Nephron progenitor cell (in vitro differentiated cells): Measurements from ENCODE around the gene ZMAT5.

ENCODE experiments used
- DNase-seq: peaks from one replicate; pipeline ENCODE4 v3.0.0; 2021
- H3K27ac Mint-ChIP-seq: 2 replicates; pipeline ENCODE4 v1.8.0; 2021; ENCODE audit warnings: mild to moderate bottlenecking, moderate library complexity, mixed read lengths
- H3K27me3 Mint-ChIP-seq: 2 replicates; pipeline ENCODE4 v1.8.0; 2021; ENCODE audit warnings: mild to moderate bottlenecking, low read depth, mixed read lengths; ENCODE audit not compliant: poor library complexity
- H3K36me3 Mint-ChIP-seq: 2 replicates; pipeline ENCODE4 v1.8.0; 2021; ENCODE audit warnings: low read depth, mixed read lengths
- H3K4me1 Mint-ChIP-seq: 2 replicates; pipeline ENCODE4 v1.8.0; 2021; ENCODE audit warnings: mixed read lengths
- H3K4me3 Mint-ChIP-seq: 2 replicates; pipeline ENCODE4 v1.8.0; 2021; ENCODE audit warnings: mild to moderate bottlenecking, moderate library complexity, mixed read lengths
- H3K9me3 Mint-ChIP-seq: 2 replicates; pipeline ENCODE4 v1.8.0; 2021; ENCODE audit warnings: mild to moderate bottlenecking, moderate library complexity, mixed read lengths
- TF ChIP-seq, protein P1 (sequence below): fragments of 200-600 bp; sonication (generic); IDR thresholded peaks from 2 replicates; pipeline ENCODE4 v1.5.0; 2021; ENCODE audit warnings: antibody characterized with exemption

ZMAT5 gene

DNA sequence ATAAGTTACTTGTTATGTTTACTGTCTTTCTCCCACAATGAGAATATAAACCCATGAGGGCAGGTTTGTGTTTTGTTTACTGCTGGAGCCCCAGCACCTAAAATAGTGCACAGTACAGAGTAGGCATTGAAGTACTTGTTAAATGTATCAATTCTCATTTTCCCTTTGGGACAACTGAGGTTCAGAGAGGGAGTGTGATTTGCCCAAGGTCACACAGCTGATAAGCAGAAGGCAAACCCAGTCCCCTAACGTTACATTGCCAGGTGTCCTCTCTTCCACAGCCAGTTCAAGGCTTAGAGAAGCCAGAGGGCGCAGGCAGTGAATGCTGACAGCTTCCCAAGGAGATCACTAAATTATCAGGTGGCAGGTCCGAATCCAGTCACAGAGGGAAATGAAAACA, 16.8 kb downstream of the ZMAT5 start:
- no peaks in the 10 kb centered on the region for H3K27me3 Mint-ChIP-seq
- no peak for DNase-seq
- peaks cover 17% of the 10 kb centered on the region for H3K4me1 Mint-ChIP-seq
- no peak overlapping the region for H3K4me3 Mint-ChIP-seq
- no peak overlapping the region for H3K27ac Mint-ChIP-seq
- H3K9me3 Mint-ChIP-seq = no peaks in the 10 kb centered on the region
- H3K36me3 Mint-ChIP-seq = peaks cover 5% of the 10 kb centered on the region
- TF ChIP-seq, protein P1, sequence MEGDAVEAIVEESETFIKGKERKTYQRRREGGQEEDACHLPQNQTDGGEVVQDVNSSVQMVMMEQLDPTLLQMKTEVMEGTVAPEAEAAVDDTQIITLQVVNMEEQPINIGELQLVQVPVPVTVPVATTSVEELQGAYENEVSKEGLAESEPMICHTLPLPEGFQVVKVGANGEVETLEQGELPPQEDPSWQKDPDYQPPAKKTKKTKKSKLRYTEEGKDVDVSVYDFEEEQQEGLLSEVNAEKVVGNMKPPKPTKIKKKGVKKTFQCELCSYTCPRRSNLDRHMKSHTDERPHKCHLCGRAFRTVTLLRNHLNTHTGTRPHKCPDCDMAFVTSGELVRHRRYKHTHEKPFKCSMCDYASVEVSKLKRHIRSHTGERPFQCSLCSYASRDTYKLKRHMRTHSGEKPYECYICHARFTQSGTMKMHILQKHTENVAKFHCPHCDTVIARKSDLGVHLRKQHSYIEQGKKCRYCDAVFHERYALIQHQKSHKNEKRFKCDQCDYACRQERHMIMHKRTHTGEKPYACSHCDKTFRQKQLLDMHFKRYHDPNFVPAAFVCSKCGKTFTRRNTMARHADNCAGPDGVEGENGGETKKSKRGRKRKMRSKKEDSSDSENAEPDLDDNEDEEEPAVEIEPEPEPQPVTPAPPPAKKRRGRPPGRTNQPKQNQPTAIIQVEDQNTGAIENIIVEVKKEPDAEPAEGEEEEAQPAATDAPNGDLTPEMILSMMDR = no peak

DNA sequence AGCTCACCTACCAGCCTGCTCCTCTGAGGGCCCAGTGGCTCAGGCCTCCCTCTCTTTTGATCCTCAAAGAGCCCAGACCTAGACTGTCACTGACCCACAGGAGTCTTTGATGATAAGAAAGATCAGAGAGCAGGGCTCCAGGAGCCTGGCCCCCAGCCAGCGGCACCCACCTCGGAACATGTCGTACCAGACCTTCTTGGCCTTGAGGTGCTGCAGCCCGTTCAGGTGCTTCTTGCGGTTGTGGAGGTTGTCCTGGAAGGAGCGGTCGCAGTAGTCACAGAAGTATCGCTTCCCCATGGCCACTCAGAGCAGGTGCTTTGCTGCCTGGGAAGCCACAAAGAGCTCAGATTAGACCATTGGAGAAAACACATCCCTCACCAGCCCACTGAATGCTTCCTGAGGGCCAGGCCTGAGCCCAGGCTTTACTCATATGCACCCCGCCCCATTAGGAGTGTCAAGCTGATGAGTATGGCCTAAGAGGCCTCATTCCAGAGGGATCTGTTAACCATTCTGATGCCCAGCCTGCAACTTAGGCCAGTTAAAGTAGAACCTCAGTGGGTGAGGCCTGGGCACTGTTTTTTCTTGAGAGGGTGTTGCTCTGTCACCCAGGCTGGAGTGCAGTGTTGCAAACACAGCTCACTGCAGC, 18.4 kb downstream of the ZMAT5 start:
- H3K27ac Mint-ChIP-seq = no peak overlapping the region
- no peaks in the 10 kb centered on the region for H3K9me3 Mint-ChIP-seq
- TF ChIP-seq, protein P1 = no peak
- peaks cover 5% of the 10 kb centered on the region for H3K36me3 Mint-ChIP-seq
- H3K27me3 Mint-ChIP-seq = no peaks in the 10 kb centered on the region
- no peak overlapping the region for H3K4me3 Mint-ChIP-seq
- peaks cover 21% of the 10 kb centered on the region for H3K4me1 Mint-ChIP-seq
- DNase-seq = no peak

DNA sequence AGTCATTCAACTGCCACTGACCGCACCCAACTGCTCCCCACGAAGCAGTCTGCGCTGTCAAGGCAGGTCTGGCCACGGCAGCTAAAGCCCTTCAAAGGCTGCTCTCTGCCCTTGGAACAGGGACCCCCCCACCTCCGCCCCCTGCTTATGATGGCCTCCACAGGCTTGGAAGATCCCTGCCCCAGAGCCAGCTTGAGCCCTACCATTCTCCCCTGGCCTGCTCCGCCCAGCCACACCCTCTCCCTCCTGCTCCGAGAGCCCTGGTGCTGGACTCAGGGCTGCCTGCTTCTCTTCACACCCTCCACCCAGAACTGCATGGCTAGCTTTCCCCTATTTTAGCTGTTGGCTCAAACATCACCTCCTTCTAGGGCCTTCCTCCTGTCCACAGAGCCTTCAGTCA, 19.0 kb downstream of the ZMAT5 start:
- Mint-ChIP-seq H3K36me3 (peaks cover 5% of the 10 kb centered on the region), H3K4me3 (no peak overlapping the region), H3K9me3 (no peaks in the 10 kb centered on the region), H3K4me1 (peaks cover 21% of the 10 kb centered on the region), H3K27me3 (no peaks in the 10 kb centered on the region), H3K27ac (no peak overlapping the region)
- TF ChIP-seq, protein P1 = no peak
- no peak for DNase-seq

DNA sequence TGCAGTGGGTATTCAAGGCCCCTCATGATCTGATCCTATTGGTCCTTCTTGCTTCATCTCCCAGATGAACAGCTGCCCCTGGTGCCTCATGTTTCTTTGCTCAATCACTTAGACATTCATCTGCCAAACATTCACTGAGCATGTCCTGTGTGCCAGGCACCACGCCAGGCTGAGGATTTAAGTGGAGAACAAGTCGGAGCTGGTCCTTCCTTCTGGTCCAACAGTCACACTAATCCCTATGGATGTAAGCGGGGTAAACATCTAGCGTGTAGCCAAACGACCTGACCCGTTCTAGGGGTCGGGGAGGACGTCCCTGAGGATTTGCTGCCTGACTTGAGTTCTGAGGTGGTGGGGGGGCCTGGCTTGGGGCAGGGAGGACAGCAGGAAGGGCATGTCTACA, 21.9 kb downstream of the ZMAT5 start:
- no peak for DNase-seq
- peak overlapping the region; percentile 54 for H3K27ac Mint-ChIP-seq
- H3K4me3 Mint-ChIP-seq = no peak overlapping the region
- no peaks in the 10 kb centered on the region for H3K27me3 Mint-ChIP-seq
- peaks cover 21% of the 10 kb centered on the region for H3K4me1 Mint-ChIP-seq
- H3K9me3 Mint-ChIP-seq = no peaks in the 10 kb centered on the region
- H3K36me3 Mint-ChIP-seq = peaks cover 14% of the 10 kb centered on the region
- TF ChIP-seq, protein P1 = no peak

DNA sequence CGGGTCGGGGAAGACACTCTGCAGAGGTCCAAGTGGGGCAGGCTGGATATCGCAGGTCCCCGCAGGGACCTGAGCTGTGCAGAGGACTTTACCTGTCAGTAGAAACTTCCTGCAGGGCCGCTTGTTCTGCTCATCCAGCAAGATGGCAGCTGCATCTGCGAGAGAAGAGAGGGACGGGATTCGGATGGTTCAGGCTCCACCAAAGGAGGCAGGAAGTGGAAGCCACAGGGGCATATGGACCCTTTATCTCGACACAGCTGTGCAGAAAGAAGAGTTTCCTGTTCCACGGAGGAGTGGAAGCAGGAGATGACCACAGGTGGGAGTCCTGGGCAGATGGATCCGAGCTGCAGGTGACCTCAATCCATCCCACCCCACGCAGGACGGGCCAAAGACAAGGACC, 24.5 kb downstream of the ZMAT5 start:
- TF ChIP-seq, protein P1 = no peak
- Mint-ChIP-seq H3K27ac (no peak overlapping the region), H3K9me3 (no peaks in the 10 kb centered on the region), H3K27me3 (no peaks in the 10 kb centered on the region), H3K4me1 (peaks cover 11% of the 10 kb centered on the region), H3K4me3 (no peak overlapping the region), H3K36me3 (peaks cover 19% of the 10 kb centered on the region)
- no peak for DNase-seq

DNA sequence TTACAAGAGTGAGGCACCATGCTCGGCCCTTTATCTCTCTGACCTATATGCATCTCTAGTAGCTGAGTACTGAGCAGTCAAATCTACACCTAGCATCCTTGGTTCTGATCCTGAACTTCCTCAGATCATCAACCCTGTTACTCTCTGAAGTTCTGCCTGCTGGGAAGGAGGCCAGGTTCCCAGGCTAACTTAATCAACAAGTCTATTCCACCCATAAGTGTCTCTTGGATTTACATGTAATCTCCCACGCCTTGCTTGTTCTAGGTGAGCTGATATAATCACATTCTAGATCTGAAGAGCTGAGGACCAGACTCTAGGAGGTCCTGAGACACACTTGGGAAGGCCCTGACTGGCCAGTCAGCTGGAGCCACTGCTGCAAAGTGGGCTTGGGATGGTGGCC, 24.9 kb downstream of the ZMAT5 start:
- no peak overlapping the region for H3K27ac Mint-ChIP-seq
- no peaks in the 10 kb centered on the region for H3K27me3 Mint-ChIP-seq
- H3K9me3 Mint-ChIP-seq = no peaks in the 10 kb centered on the region
- TF ChIP-seq, protein P1 = no peak
- peaks cover 19% of the 10 kb centered on the region for H3K36me3 Mint-ChIP-seq
- no peak overlapping the region for H3K4me3 Mint-ChIP-seq
- DNase-seq = no peak
- H3K4me1 Mint-ChIP-seq = peaks cover 11% of the 10 kb centered on the region
